ENCODE data around the gene CCNI2. TPM values are rescaled to one million over a fixed set of nuclear protein-coding genes. Genes with fewer than 3 reads are reported as not detected.

The CCNI2 gene
- total RNA-seq, 1 donor from 2014 or later: 0.42 TPM

DNA sequence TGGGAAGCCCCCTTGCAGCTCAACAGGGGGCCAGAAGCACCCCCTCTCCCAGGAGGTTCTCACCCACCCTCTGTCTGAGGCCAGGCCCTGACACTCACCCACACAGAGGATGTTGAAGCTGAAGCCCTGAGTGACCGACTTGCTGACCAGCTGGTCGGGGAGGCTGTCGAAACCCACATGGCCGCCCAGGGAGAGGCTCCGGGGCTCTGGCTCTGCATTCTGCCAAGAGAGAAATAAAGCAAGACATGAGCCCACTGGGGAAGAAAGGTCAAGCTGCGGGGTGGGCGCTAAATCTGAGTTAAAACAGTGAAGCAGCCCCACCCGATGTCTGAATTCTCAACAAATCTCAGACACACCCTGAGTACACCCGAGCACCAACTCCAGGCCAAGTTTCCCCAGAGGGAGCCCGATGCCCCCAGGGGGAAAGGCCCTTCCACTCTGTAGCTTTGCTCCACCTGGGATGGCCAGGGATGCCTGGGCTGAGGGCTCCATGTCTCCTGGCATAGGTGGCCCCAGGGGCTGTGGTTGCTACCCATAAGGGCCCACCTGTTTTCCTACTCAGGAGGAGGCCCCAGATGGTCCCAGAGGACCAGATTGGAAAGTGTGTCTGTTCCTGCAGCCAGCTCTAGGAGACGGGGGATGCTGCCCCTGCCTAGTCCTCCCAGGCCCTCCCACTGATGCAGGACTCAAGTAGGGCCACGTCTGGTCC is 18.2 kb downstream of the CCNI2 start:
- Histone ChIP-seq H3K4me3 (ENCODE audit: low read depth, low read length) (no peak overlapping the region), H3K27me3 (ENCODE audit: control insufficient read depth, insufficient read depth, low read length) (no peaks in the 10 kb centered on the region), H3K36me3 (ENCODE audit: control insufficient read depth, insufficient read depth, low read length) (no peaks in the 10 kb centered on the region)
- TF ChIP-seq, protein P1, sequence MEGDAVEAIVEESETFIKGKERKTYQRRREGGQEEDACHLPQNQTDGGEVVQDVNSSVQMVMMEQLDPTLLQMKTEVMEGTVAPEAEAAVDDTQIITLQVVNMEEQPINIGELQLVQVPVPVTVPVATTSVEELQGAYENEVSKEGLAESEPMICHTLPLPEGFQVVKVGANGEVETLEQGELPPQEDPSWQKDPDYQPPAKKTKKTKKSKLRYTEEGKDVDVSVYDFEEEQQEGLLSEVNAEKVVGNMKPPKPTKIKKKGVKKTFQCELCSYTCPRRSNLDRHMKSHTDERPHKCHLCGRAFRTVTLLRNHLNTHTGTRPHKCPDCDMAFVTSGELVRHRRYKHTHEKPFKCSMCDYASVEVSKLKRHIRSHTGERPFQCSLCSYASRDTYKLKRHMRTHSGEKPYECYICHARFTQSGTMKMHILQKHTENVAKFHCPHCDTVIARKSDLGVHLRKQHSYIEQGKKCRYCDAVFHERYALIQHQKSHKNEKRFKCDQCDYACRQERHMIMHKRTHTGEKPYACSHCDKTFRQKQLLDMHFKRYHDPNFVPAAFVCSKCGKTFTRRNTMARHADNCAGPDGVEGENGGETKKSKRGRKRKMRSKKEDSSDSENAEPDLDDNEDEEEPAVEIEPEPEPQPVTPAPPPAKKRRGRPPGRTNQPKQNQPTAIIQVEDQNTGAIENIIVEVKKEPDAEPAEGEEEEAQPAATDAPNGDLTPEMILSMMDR (IDR thresholded peaks at IDR 0.05; ENCODE audit: insufficient read depth, low read length, poor library complexity, severe bottlenecking): no peak
- DNase-seq (ENCODE audit: low read depth): no peak

DNA sequence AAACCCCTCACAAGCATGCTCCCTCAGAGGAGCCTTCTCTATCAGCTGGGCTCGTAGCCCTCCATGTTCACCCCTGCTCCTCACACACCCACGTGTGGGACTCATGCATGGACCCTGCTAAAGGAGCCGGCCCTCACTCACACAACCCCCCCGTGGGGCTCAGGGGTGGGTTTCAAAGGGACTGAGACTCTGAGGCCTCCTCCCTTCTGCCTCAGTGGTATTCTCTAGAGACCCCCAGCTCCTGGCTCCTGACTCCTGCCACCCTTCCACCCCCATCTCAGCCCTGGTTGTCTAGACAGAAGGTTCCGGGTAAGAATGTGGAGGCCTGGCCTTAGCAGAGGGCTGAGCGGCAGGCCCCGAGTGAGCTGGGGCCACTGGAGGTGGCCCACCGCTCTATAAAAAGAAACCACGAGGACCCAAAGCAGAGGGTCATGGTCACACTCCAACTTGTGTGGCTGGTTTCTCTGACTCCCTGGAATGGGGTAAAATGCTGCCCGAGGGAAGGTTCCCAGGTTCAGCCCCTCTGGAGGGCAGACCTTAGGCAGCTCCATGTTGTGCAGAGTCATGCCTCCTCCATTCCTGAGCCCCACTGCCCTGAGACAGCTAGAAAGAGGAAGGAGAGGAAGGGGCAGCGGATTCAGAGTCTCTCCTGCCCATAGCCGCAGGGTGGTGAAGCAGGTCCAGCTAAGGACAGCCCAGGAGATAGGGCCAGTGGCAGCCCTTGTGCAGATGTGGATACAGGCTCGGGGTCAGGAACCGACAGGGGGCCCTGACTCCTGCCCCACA is 19.0 kb downstream of the CCNI2 start:
- TF ChIP-seq, protein P1 (IDR thresholded peaks at IDR 0.05; ENCODE audit: insufficient read depth, low read length, poor library complexity, severe bottlenecking): no peak
- no peaks in the 10 kb centered on the region for H3K27me3 ChIP-seq (ENCODE audit: control insufficient read depth, insufficient read depth, low read length)
- no peaks in the 10 kb centered on the region for H3K36me3 ChIP-seq (ENCODE audit: control insufficient read depth, insufficient read depth, low read length)
- no peak for DNase-seq (ENCODE audit: low read depth)
- no peak overlapping the region for H3K4me3 ChIP-seq (ENCODE audit: low read depth, low read length)

DNA sequence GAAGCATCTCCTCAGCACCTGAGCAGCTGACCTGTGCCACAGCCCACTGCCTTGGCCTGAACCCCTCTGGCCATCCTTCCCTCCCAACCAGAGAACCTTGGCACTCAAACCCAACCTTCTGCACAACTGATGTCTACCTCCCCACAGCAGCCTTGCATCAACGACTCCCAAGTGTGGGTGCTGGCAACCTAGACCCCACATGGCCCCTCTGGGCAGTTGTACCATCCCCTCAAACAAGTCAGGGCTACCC is 19.5 kb downstream of the CCNI2 start:
- Histone ChIP-seq H3K36me3 (ENCODE audit: control insufficient read depth, insufficient read depth, low read length) (no peaks in the 10 kb centered on the region), H3K27me3 (ENCODE audit: control insufficient read depth, insufficient read depth, low read length) (no peaks in the 10 kb centered on the region)

DNA sequence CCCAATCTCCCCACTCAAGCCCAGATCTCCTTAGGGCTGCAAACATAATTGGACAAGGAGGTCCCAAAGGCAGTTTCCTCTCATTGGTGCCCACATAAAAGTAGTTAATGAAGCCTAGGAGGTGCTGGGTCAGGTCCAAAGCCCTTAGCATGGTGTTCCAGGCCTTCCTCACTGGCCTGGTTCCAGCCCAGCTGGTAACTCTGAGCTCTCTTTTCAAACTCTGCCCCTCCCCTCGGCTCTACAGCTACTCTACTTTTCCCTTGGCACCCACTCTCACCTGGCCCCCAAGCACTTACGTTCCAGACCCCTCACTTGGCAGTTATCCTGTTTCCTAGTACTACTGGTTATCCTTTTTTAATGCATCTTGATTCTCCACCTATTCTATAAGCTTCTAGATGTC is 19.9 kb downstream of the CCNI2 start:
- Histone ChIP-seq H3K4me3 (ENCODE audit: low read depth, low read length) (no peak overlapping the region), H3K27me3 (ENCODE audit: control insufficient read depth, insufficient read depth, low read length) (no peaks in the 10 kb centered on the region), H3K36me3 (ENCODE audit: control insufficient read depth, insufficient read depth, low read length) (no peaks in the 10 kb centered on the region)
- DNase-seq (ENCODE audit: low read depth): no peak
- TF ChIP-seq, protein P1 (IDR thresholded peaks at IDR 0.05; ENCODE audit: insufficient read depth, low read length, poor library complexity, severe bottlenecking): no peak

More for the DNA sequence above, 19.5 kb downstream of the CCNI2 start:
- TF ChIP-seq, protein P1 (IDR thresholded peaks at IDR 0.05; ENCODE audit: insufficient read depth, low read length, poor library complexity, severe bottlenecking): no peak
- no peak overlapping the region for H3K4me3 ChIP-seq (ENCODE audit: low read depth, low read length)
- no peak for DNase-seq (ENCODE audit: low read depth)

DNA sequence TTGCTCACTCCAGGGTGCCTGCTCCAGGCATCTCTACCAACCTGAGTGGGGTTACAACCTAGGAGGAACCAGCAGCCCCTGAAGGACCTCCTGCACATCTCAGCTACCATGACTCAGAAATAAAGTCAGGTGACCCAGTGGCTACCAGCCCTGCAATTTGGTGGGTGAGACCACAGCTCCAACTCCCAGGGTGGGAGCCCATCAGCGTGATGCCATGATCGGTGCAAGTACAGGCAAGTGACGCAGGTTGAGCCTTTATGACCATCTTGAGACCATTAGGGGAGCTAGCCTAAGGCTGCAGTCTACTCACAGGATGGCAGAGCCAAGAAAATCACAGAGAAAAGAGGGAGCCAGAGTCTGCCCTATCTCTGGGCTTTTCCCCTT is 21.3 kb downstream of the CCNI2 start:
- Histone ChIP-seq H3K27me3 (ENCODE audit: control insufficient read depth, insufficient read depth, low read length) (no peaks in the 10 kb centered on the region), H3K36me3 (ENCODE audit: control insufficient read depth, insufficient read depth, low read length) (no peaks in the 10 kb centered on the region), H3K4me3 (ENCODE audit: low read depth, low read length) (no peak overlapping the region)
- TF ChIP-seq, protein P1 (IDR thresholded peaks at IDR 0.05; ENCODE audit: insufficient read depth, low read length, poor library complexity, severe bottlenecking): no peak
- DNase-seq (ENCODE audit: low read depth): no peak

Data from kidney epithelial cell (primary cell).